Glomerular visceral epithelial cell (primary cell): ENCODE data around the gene THAP8.

Source experiments
- DNase-seq: peaks from one replicate; pipeline ENCODE4 v3.0.0-alpha.2; 2016; ENCODE audit errors: extremely low spot score

Gene THAP8

DNA sequence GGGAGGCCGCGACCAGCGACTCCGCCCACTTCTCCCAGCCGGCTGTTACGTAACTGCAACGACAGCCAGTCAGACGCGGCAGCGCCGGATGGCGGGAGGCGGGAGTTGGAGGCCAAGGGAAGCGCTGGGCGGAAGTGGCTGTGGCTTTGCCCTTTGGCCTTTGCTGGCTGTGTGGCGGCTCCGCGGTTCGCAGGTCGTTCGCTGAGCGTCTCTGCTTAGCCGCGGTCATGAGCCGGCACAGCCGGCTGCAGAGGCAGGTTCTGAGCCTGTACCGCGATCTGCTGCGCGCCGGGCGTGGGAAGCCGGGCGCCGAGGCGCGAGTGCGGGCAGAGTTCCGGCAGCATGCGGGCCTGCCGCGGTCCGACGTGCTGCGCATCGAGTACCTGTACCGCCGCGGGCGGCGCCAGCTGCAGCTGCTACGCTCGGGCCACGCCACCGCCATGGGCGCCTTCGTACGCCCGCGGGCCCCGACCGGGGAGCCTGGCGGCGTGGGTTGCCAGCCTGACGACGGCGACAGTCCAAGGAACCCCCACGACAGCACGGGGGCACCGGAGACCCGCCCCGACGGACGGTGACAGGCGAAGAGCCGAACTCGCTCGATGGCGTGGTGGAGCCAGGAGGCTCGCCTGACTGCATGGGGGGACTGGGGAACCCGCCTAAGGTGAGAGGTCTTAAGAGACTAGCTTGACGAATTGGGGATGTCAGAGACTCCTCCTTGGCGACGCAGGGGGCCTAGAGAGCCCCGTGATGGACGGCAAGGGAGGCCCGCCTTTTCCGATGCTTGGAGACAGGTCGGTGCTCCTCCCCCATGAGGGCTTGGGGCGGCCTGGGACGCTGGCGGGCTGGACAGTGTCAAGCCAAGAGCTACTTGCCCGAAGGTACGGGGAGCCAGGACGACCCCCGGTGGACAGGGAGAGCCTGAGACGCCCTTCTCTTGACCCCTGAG, 58.8 kb downstream of the THAP8 start, which contains the start of gene SDHAF1:
Gene SDHAF1, plus strand, starts transcription at position 141 of the 946 bp plus-strand sequence. Its CDS starts 87 bp downstream, at position 228.
- peak; percentile 93 for DNase-seq

GRCh38 chr19:35993923-35994598, 60.0 kb downstream of the THAP8 start:
- DNase-seq, result no peak

GRCh38 chr19:35992907-35993765, 60.9 kb downstream of the THAP8 start:
- no peak for DNase-seq

DNA sequence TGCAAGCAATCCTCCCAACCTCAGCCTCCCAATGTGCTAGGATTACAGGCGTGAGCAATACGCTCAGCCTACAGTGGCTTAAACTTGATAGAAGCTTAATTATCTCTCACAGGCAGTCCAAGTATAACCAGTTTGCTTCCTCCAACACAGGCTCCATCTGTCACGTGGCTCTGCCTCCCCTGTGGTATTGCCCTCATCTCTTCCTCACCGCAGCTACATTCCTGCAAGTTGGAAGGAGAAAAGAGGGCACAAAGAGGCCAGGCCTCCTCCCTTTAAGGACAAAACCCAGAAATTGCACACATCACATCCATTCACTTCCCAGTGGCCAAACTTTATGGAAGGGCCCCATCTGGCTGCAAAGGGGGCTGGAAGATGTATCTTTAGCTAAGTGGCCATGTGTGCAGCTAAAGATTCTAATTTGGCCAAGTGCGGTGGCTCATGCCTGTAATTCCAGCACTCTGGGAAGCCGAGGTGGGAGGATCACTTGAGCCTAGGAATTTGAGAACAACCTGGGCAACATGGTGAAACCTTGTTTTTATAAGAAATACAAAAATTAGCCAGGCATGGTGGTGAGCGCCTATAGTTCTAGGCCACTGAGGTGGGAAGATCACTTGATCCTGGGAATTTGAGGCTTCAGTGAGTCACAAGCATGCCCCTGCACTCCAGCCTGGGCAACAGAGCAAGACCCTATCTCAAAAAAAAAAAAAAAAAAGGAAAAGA, 62.2 kb downstream of the THAP8 start:
- DNase-seq, result peak; percentile 68

- DNase-seq, result no peak
These were observed 63.0 kb downstream of the THAP8 start for GRCh38 chr19:35990771-35991730.

DNA sequence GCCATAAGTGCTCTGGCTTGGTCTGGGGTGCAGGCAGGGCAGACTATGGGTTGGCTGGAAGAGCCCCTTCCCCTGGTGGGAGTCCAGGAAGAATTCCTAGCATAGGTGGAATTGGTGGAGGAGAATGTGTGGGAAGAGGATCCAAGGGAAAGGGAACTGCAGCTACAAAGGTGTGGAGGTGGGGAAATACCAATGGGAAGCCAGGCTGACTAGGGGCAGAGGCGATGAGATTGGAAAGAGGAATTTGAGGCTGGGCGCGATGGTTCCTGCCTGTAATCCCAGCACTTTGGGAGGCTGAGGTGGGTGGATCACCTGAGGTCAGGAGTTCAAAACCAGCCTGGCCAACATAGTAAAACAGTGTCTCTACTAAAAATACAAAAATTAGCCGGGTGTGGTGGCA, 63.9 kb downstream of the THAP8 start:
- DNase-seq, result no peak

DNA sequence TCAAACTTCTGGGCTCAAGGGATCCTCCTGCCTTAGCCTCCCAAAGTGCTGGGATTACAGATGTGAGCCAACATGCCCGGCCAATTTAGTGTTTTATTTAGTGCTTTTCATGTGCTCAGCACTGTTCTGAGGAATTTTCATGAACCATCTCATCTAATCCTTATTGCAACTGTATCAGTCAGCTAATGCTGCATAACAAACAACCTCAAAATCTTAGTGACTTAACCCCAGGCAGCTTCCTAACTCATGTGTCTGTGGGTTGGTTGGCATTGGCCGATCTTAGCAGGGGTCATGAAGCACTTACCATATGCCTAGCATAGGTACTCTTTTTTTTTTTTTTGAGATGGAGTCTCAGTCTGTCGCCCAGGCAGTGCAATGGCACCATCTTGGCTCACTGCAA, 65.3 kb downstream of the THAP8 start:
- DNase-seq, result no peak

- DNase-seq, result no peak
These were observed 66.6 kb downstream of the THAP8 start for GRCh38 chr19:35987571-35987896.

GRCh38 chr19:35986664-35987570, 67.2 kb downstream of the THAP8 start:
- no peak for DNase-seq

GRCh38 chr19:35986111-35986510, 68.0 kb downstream of the THAP8 start:
- no peak for DNase-seq
